Hepatocyte (in vitro differentiated cells): ENCODE measurements around the gene AGT. TPM values are rescaled to one million over a fixed set of nuclear protein-coding genes. Genes with fewer than 3 reads are reported as not detected.

Experiments
- DNase-seq: peaks from one replicate; pipeline ENCODE4 v3.0.0-alpha.2; 2016; ENCODE audit warnings: low spot score
- H2AFZ ChIP-seq: fragments of 200-600 bp; sonication (generic); 2 replicates; pipeline ENCODE4 v1.6.0; 2016; ENCODE audit warnings: antibody characterized with exemption, mild to moderate bottlenecking
- H3K27ac ChIP-seq: fragments of 200-600 bp; sonication (generic); 2 replicates; pipeline ENCODE4 v1.5.1; 2016; ENCODE audit warnings: mild to moderate bottlenecking
- H3K27me3 ChIP-seq: fragments of 200-600 bp; sonication (generic); 2 replicates; pipeline ENCODE4 v1.6.1; 2016
- H3K36me3 ChIP-seq: fragments of 200-600 bp; sonication (generic); replicated peaks from 2 replicates; pipeline ENCODE4 v1.5.1; 2016; ENCODE audit warnings: low read depth; ENCODE audit not compliant: insufficient read depth
- H3K4me1 ChIP-seq: fragments of 200-600 bp; sonication (generic); 2 replicates; pipeline ENCODE4 v1.5.1; 2016; ENCODE audit warnings: mild to moderate bottlenecking, moderate library complexity; ENCODE audit not compliant: insufficient read depth
- H3K4me2 ChIP-seq: fragments of 200-600 bp; sonication (generic); 2 replicates; pipeline ENCODE4 v1.6.0; 2016
- H3K4me3 ChIP-seq: fragments of 200-600 bp; sonication (generic); 2 replicates; pipeline ENCODE4 v1.5.1; 2016; ENCODE audit warnings: mild to moderate bottlenecking
- H3K79me2 ChIP-seq: fragments of 200-600 bp; sonication (generic); 2 replicates; pipeline ENCODE4 v1.6.0; 2017; ENCODE audit warnings: mild to moderate bottlenecking
- H3K9me2 ChIP-seq: fragments of 200-600 bp; sonication (generic); replicated peaks from 2 replicates; pipeline ENCODE4 v1.6.0; 2017; ENCODE audit warnings: mild to moderate bottlenecking; ENCODE audit not compliant: insufficient read depth
- H3K9me3 ChIP-seq: fragments of 200-600 bp; sonication (generic); 2 replicates; pipeline ENCODE4 v1.5.1; 2016; ENCODE audit warnings: low read depth, mild to moderate bottlenecking
- H4K20me1 ChIP-seq: fragments of 200-600 bp; sonication (generic); 2 replicates; pipeline ENCODE4 v1.6.0; 2016; ENCODE audit warnings: mild to moderate bottlenecking; ENCODE audit not compliant: insufficient read depth, poor library complexity, severe bottlenecking
- EZH2 ChIP-seq: fragments of 200-600 bp; sonication (generic); IDR thresholded peaks from 2 replicates; pipeline ENCODE4 v1.6.1; 2016; ENCODE audit warnings: antibody characterized with exemption, mild to moderate bottlenecking, borderline replicate concordance
- EZH2phosphoT487 ChIP-seq: fragments of 200-600 bp; sonication (generic); IDR thresholded peaks from one replicate; pipeline ENCODE4 v1.6.1; 2018; ENCODE audit warnings: antibody characterized with exemption, mild to moderate bottlenecking, low read depth, moderate library complexity; ENCODE audit not compliant: unreplicated experiment, severe bottlenecking
- WGBS: methylation state at CpG from one replicate; pipeline ENCODE4 v1.1.6; 2016; ENCODE audit warnings: low lambda C conversion rate; ENCODE audit errors: missing lambda C conversion rate; 5-methylcytosine and 5-hydroxymethylcytosine counted together
- polyA plus RNA-seq: library from polyadenylated mRNA; unstranded; fragments of >200 nt; fragmentation: Nextera tagmentation; extraction: Ambion mirVana; gene quantifications from 2 replicates; pipeline ENCODE4 v1.2.1, GENCODE V29; 2016
- total RNA-seq: library from RNA; depleted of rRNA; stranded (reverse); fragments of >200 nt; gene quantifications from 2 replicates; pipeline ENCODE4 v1.2.3, GENCODE V29; 2014
- TF ChIP-seq, protein P1 (sequence below): fragments of 200-600 bp; sonication (generic); IDR thresholded peaks from 2 replicates; pipeline ENCODE4 v1.5.1; 2016; ENCODE audit warnings: antibody characterized with exemption, mild to moderate bottlenecking; ENCODE audit not compliant: poor library complexity

Gene AGT
- total and polyA plus RNA-seq, 2 experiments from 2014 or later = 476 to 583 TPM

DNA sequence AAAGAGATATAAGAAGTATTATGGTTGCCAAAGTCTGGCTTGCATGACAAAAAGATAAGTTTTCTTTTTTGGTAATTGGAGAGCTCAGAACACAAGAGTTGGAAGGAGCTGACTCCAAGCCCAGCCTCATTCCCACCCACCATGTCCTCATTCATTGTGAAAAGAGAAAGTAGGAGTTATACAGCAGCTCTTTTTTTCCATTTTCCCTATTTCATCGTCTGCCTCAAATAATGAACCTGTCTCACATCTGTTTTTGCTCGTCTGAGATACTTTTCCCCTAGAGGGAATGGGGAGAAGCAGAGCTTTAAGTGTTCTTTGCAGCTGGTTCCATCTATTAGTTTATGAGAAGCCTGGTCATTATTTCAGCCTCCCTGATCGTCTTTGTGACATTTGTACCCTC, 34.7 kb downstream of the AGT start:
- WGBS = 68% methylated on average over 3 of the region's 3 CpGs
- Histone ChIP-seq H3K4me2 (no peak overlapping the region), H3K36me3 (peaks cover 7% of the 10 kb centered on the region)

DNA sequence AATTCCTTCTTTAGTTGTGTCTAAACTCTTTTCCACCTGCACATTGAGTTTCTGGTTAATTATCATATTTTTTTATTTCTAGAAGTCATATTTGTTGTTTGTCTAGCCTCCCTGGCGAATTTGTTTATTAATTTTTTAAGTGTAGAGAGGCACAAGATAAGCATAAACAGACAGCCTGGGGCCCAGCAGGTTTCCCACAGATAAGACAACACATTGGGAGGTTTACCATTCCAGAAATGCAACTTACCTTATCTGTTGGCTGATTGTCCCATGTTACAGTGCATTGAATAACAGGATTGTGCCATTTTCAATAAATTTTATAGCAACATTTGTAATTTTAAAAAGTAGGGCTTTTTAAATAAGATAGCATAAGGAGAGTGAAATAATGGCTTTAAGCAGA, 36.7 kb downstream of the AGT start:
- WGBS = 100% methylated on average over 1 of the region's 1 CpG
- no peaks in the 10 kb centered on the region for H4K20me1 ChIP-seq
- peaks cover 7% of the 10 kb centered on the region for H3K36me3 ChIP-seq
- no peak overlapping the region for H3K4me2 ChIP-seq
- H3K79me2 ChIP-seq = no peaks in the 10 kb centered on the region
- H2AFZ ChIP-seq = no peak overlapping the region
- no peak overlapping the region for H3K27ac ChIP-seq
- no peak for TF ChIP-seq EZH2phosphoT487
- TF ChIP-seq EZH2 = no peak
- TF ChIP-seq, protein P1, sequence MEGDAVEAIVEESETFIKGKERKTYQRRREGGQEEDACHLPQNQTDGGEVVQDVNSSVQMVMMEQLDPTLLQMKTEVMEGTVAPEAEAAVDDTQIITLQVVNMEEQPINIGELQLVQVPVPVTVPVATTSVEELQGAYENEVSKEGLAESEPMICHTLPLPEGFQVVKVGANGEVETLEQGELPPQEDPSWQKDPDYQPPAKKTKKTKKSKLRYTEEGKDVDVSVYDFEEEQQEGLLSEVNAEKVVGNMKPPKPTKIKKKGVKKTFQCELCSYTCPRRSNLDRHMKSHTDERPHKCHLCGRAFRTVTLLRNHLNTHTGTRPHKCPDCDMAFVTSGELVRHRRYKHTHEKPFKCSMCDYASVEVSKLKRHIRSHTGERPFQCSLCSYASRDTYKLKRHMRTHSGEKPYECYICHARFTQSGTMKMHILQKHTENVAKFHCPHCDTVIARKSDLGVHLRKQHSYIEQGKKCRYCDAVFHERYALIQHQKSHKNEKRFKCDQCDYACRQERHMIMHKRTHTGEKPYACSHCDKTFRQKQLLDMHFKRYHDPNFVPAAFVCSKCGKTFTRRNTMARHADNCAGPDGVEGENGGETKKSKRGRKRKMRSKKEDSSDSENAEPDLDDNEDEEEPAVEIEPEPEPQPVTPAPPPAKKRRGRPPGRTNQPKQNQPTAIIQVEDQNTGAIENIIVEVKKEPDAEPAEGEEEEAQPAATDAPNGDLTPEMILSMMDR = no peak
- no peaks in the 10 kb centered on the region for H3K9me3 ChIP-seq
- DNase-seq = no peak
- H3K4me1 ChIP-seq = peaks cover 19% of the 10 kb centered on the region
- H3K4me3 ChIP-seq = no peak overlapping the region
- no peaks in the 10 kb centered on the region for H3K27me3 ChIP-seq
- no peaks in the 10 kb centered on the region for H3K9me2 ChIP-seq

More for the DNA sequence above, 34.7 kb downstream of the AGT start:
- no peaks in the 10 kb centered on the region for H3K27me3 ChIP-seq
- no peak overlapping the region for H2AFZ ChIP-seq
- H3K4me3 ChIP-seq = no peak overlapping the region
- no peaks in the 10 kb centered on the region for H3K9me3 ChIP-seq
- TF ChIP-seq EZH2phosphoT487 = no peak
- no peak for TF ChIP-seq EZH2
- TF ChIP-seq, protein P1 = no peak
- no peak for DNase-seq
- no peaks in the 10 kb centered on the region for H4K20me1 ChIP-seq
- no peaks in the 10 kb centered on the region for H3K79me2 ChIP-seq
- no peak overlapping the region for H3K27ac ChIP-seq
- H3K4me1 ChIP-seq = peaks cover 33% of the 10 kb centered on the region
- H3K9me2 ChIP-seq = no peaks in the 10 kb centered on the region

DNA sequence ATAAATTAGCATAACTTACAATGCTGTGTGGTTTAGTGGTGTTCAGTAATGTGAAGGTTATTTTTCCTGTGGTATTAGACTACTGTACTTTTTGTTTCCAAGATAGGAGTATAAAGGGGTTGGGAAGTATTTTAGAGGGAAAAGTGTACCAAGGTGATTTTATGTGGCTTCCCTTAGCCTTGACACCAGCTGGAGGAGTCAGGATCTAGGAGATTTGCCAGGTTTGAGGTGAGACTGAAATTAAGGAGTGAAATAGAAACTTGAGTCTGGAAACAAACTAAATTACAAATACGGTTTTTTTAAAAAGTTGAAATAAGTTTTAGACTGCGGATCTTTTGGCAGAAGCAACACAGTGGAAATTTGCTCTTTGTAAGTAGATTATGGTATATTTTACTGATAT, 39.3 kb downstream of the AGT start:
- H3K36me3 ChIP-seq = peaks cover 7% of the 10 kb centered on the region
- H4K20me1 ChIP-seq = no peaks in the 10 kb centered on the region
- H3K79me2 ChIP-seq = no peaks in the 10 kb centered on the region
- DNase-seq = no peak
- no peaks in the 10 kb centered on the region for H3K9me2 ChIP-seq
- H3K9me3 ChIP-seq = no peaks in the 10 kb centered on the region
- H3K4me3 ChIP-seq = no peak overlapping the region
- no peak overlapping the region for H3K27ac ChIP-seq
- H3K4me1 ChIP-seq = no peaks in the 10 kb centered on the region
- TF ChIP-seq EZH2 (no peak), EZH2phosphoT487 (no peak)
- TF ChIP-seq, protein P1 = no peak
- H3K4me2 ChIP-seq = no peak overlapping the region
- 98% methylated on average over 2 of the region's 2 CpGs for WGBS
- no peaks in the 10 kb centered on the region for H3K27me3 ChIP-seq
- no peak overlapping the region for H2AFZ ChIP-seq

DNA sequence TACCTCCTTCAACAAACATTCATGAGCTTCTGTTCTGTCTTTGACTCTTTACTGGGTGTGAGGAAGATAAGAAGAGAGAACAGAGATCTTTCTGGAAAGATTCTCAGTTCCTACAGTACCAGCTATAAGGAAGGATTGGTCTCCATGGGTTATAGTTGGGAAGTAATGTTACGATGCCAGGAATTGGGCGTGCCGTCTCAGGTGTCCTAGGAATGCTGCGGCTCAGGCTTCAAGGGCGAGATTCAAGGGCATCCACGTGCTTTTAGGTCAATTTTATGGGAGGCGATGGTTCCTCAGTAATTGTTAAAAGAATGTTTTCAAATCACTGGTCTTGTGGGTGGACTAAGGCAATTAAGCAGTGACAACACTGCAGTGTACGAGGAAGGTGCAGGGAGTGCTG, 44.4 kb downstream of the AGT start:
- Histone ChIP-seq H3K79me2 (no peaks in the 10 kb centered on the region), H3K4me1 (no peaks in the 10 kb centered on the region), H3K9me3 (no peaks in the 10 kb centered on the region), H2AFZ (no peak overlapping the region), H3K4me2 (no peak overlapping the region), H3K4me3 (no peak overlapping the region), H3K9me2 (no peaks in the 10 kb centered on the region), H3K36me3 (peaks cover 8% of the 10 kb centered on the region), H3K27ac (no peak overlapping the region), H4K20me1 (no peaks in the 10 kb centered on the region), H3K27me3 (no peaks in the 10 kb centered on the region)
- TF ChIP-seq EZH2phosphoT487 (no peak), EZH2 (no peak)
- TF ChIP-seq, protein P1 = no peak
- WGBS = 95% methylated on average over 8 of the region's 8 CpGs
- DNase-seq = no peak
